Measurements from ENCODE around the gene IFNL3. TPM values are rescaled to one million over a fixed set of nuclear protein-coding genes. Genes with fewer than 3 reads are reported as not detected.

Gene IFNL3
- total RNA-seq, 4 donors from 2014 or later, result not detected

GRCh38 chr19:39240421-39240820 is 4.4 kb downstream of the IFNL3 start:
- TF ChIP-seq POLR2A (IDR thresholded peaks at IDR 0.05), result no peak
- TF ChIP-seq CTCF (IDR thresholded peaks at IDR 0.05), result no peak
- intact Hi-C loops (cut with DNase I), result no loop called here
- Histone ChIP-seq H3K4me1 (no peaks in the 10 kb centered on the region), H3K27ac (no peak overlapping the region), H3K36me3 (no peaks in the 10 kb centered on the region), H3K9me3 (no peaks in the 10 kb centered on the region), H3K4me3 (replicated peaks in 1 of 3) (no peak overlapping the region), H3K27me3 (no peaks in the 10 kb centered on the region)
- WGBS, 2 donors, result 83 to 92% methylated on average over 5 to 7 of the region's 7 CpGs
- DNase-seq, result no peak

- 84 to 89% methylated on average over 6 of the region's 6 CpGs for WGBS, 2 donors
- H3K4me1 ChIP-seq, result no peaks in the 10 kb centered on the region
- H3K36me3 ChIP-seq, result no peaks in the 10 kb centered on the region
- H3K27me3 ChIP-seq, result no peaks in the 10 kb centered on the region
- no peak for DNase-seq
- no peak overlapping the region for H3K4me3 ChIP-seq (replicated peaks in 1 of 3)
- no peaks in the 10 kb centered on the region for H3K9me3 ChIP-seq
- no peak overlapping the region for H3K27ac ChIP-seq
- TF ChIP-seq CTCF (IDR thresholded peaks at IDR 0.05) (no peak), POLR2A (IDR thresholded peaks at IDR 0.05) (no peak)
- intact Hi-C loops (cut with DNase I), result no loop called here
Observed at GRCh38 chr19:39238944-39239343, 5.9 kb downstream of the IFNL3 start.

- H3K27ac ChIP-seq, result no peak overlapping the region
- H3K4me1 ChIP-seq, result no peaks in the 10 kb centered on the region
- no peaks in the 10 kb centered on the region for H3K36me3 ChIP-seq
- WGBS, 2 donors, result 79 to 88% methylated on average over 6 of the region's 6 CpGs
- DNase-seq, result no peak
- H3K9me3 ChIP-seq, result no peaks in the 10 kb centered on the region
- no peaks in the 10 kb centered on the region for H3K27me3 ChIP-seq
- no peak overlapping the region for H3K4me3 ChIP-seq (replicated peaks in 1 of 3)
- TF ChIP-seq CTCF (IDR thresholded peaks at IDR 0.05), result no peak
- no peak for TF ChIP-seq POLR2A (IDR thresholded peaks at IDR 0.05)
- intact Hi-C loops (cut with DNase I), result no loop called here
Observed at GRCh38 chr19:39238209-39238608, 6.6 kb downstream of the IFNL3 start.

- TF ChIP-seq POLR2A (IDR thresholded peaks at IDR 0.05), result no peak
- TF ChIP-seq CTCF (IDR thresholded peaks at IDR 0.05), result no peak
- Histone ChIP-seq H3K27ac (no peak overlapping the region), H3K27me3 (no peaks in the 10 kb centered on the region), H3K4me1 (no peaks in the 10 kb centered on the region), H3K4me3 (replicated peaks in 1 of 3) (no peak overlapping the region), H3K9me3 (no peaks in the 10 kb centered on the region), H3K36me3 (no peaks in the 10 kb centered on the region)
- DNase-seq, result peak; percentile 50 to 65
- intact Hi-C loops (cut with DNase I), result no loop called here
- 44 to 53% methylated on average over 18 to 22 of the region's 22 CpGs for WGBS, 2 donors
Observed at GRCh38 chr19:39237200-39238184, 7.3 kb downstream of the IFNL3 start.

GRCh38 chr19:39236527-39236926 is 8.3 kb downstream of the IFNL3 start:
- Histone ChIP-seq H3K4me3 (replicated peaks in 1 of 3) (no peak overlapping the region), H3K4me1 (no peaks in the 10 kb centered on the region), H3K27me3 (no peaks in the 10 kb centered on the region), H3K27ac (no peak overlapping the region), H3K9me3 (no peaks in the 10 kb centered on the region), H3K36me3 (no peaks in the 10 kb centered on the region)
- intact Hi-C loops (cut with DNase I), result no loop called here
- no peak for DNase-seq
- no peak for TF ChIP-seq CTCF (IDR thresholded peaks at IDR 0.05)
- TF ChIP-seq POLR2A (IDR thresholded peaks at IDR 0.05), result no peak
- WGBS, 2 donors, result 70 to 79% methylated on average over 11 to 12 of the region's 12 CpGs
